ENCODE measurements around the gene LEMD1.

The LEMD1 gene

GRCh38 chr1:205354259-205355074 is 67.4 kb downstream of the LEMD1 start:
- DNase-seq (ENCODE audit: low spot score): peak; percentile 68

GRCh38 chr1:205353612-205354011 is 68.2 kb downstream of the LEMD1 start:
- no peak for DNase-seq (ENCODE audit: low spot score)

- no peak for DNase-seq (ENCODE audit: low spot score)
These were observed 68.7 kb downstream of the LEMD1 start for GRCh38 chr1:205353191-205353590.

GRCh38 chr1:205351984-205352713 is 69.7 kb downstream of the LEMD1 start:
- DNase-seq (ENCODE audit: low spot score): no peak

- DNase-seq (ENCODE audit: low spot score): no peak
These were observed 71.1 kb downstream of the LEMD1 start for GRCh38 chr1:205350691-205351141.

- DNase-seq (ENCODE audit: low spot score): no peak
These were observed 71.7 kb downstream of the LEMD1 start for GRCh38 chr1:205350124-205350523.

- no peak for DNase-seq (ENCODE audit: low spot score)
These were observed 73.0 kb downstream of the LEMD1 start for GRCh38 chr1:205348554-205349487.

GRCh38 chr1:205346956-205347574 is 74.8 kb downstream of the LEMD1 start:
- DNase-seq (ENCODE audit: low spot score): no peak

GRCh38 chr1:205345761-205346160 is 76.1 kb downstream of the LEMD1 start:
- DNase-seq (ENCODE audit: low spot score): no peak

- DNase-seq (ENCODE audit: low spot score): peak; percentile 27
These were observed 77.6 kb downstream of the LEMD1 start for GRCh38 chr1:205344066-205344928.

- no peak for DNase-seq (ENCODE audit: low spot score)
These were observed 78.3 kb downstream of the LEMD1 start for GRCh38 chr1:205343431-205344065.

GRCh38 chr1:205342986-205343385 is 78.9 kb downstream of the LEMD1 start:
- DNase-seq (ENCODE audit: low spot score): no peak

GRCh38 chr1:205340676-205341075 is 81.2 kb downstream of the LEMD1 start:
- DNase-seq (ENCODE audit: low spot score): no peak

GRCh38 chr1:205339717-205340116 is 82.1 kb downstream of the LEMD1 start:
- no peak for DNase-seq (ENCODE audit: low spot score)

GRCh38 chr1:205339197-205339702 is 82.6 kb downstream of the LEMD1 start:
- no peak for DNase-seq (ENCODE audit: low spot score)

GRCh38 chr1:205338011-205338410 is 83.8 kb downstream of the LEMD1 start:
- no peak for DNase-seq (ENCODE audit: low spot score)

- no peak for DNase-seq (ENCODE audit: low spot score)
These were observed 84.4 kb downstream of the LEMD1 start for GRCh38 chr1:205337481-205337880.

GRCh38 chr1:205335692-205336091 is 86.2 kb downstream of the LEMD1 start:
- DNase-seq (ENCODE audit: low spot score): peak; percentile 80

GRCh38 chr1:205332015-205332791 is 89.7 kb downstream of the LEMD1 start:
- no peak for DNase-seq (ENCODE audit: low spot score)
